ENCODE results near the gene PDE6B.

Gene PDE6B

GRCh38 chr4:610411-611261, 14.7 kb upstream of the PDE6B start:
- H3K4me3 ChIP-seq (ENCODE audit: low read length) = no peak overlapping the region
- peak; percentile 24 for DNase-seq (ENCODE audit: low read depth)

GRCh38 chr4:612052-612748, 13.2 kb upstream of the PDE6B start:
- TF ChIP-seq CTCF (conservative IDR thresholded peaks at IDR 0.05; ENCODE audit: low read length) = no peak
- no peak for DNase-seq (ENCODE audit: low read depth)
- no peak overlapping the region for H3K4me3 ChIP-seq (ENCODE audit: low read length)

More at GRCh38 chr4:610411-611261, 14.7 kb upstream of the PDE6B start:
- TF ChIP-seq CTCF (conservative IDR thresholded peaks at IDR 0.05; ENCODE audit: low read length) = no peak

- no peak for TF ChIP-seq CTCF (conservative IDR thresholded peaks at IDR 0.05; ENCODE audit: low read length)
- no peak for DNase-seq (ENCODE audit: low read depth)
- H3K4me3 ChIP-seq (ENCODE audit: low read length) = no peak overlapping the region
These were observed 12.6 kb upstream of the PDE6B start for GRCh38 chr4:612749-613125.

GRCh38 chr4:613126-613525, 12.2 kb upstream of the PDE6B start:
- H3K4me3 ChIP-seq (ENCODE audit: low read length) = no peak overlapping the region
- no peak for TF ChIP-seq CTCF (conservative IDR thresholded peaks at IDR 0.05; ENCODE audit: low read length)
- DNase-seq (ENCODE audit: low read depth) = no peak

GRCh38 chr4:616091-616490, 9.3 kb upstream of the PDE6B start:
- DNase-seq (ENCODE audit: low read depth) = no peak
- no peak for TF ChIP-seq CTCF (conservative IDR thresholded peaks at IDR 0.05; ENCODE audit: low read length)
- no peak overlapping the region for H3K4me3 ChIP-seq (ENCODE audit: low read length)

- DNase-seq (ENCODE audit: low read depth) = no peak
- H3K4me3 ChIP-seq (ENCODE audit: low read length) = no peak overlapping the region
- no peak for TF ChIP-seq CTCF (conservative IDR thresholded peaks at IDR 0.05; ENCODE audit: low read length)
These were observed 8.3 kb upstream of the PDE6B start for GRCh38 chr4:616911-617643.

Measured in AG10803 (cell line).